Ovary (tissue), 3 donors: ENCODE results near the gene CCDC17.

Experiments
- EP300 ChIP-seq: sonication (generic); formaldehyde crosslinking; IDR thresholded peaks from one replicate; pipeline ENCODE4 v1.6.1; 2017; ENCODE audit warnings: antibody characterized with exemption
- TF ChIP-seq, protein P1 (sequence below), 3 donors: fragments of 450-650 bp in 2 of 3; fragments of 200-600 bp in 1 of 3; IDR thresholded peaks; one replicate each; pipeline versions ENCODE4 v1.5.1 to v1.8.0; 2016 to 2022; ENCODE audit warnings: antibody characterized with exemption in 3 of 3, mild to moderate bottlenecking in 1 of 3
- donor health status: DM: no; HTN: no; CAD: no.

DNA sequence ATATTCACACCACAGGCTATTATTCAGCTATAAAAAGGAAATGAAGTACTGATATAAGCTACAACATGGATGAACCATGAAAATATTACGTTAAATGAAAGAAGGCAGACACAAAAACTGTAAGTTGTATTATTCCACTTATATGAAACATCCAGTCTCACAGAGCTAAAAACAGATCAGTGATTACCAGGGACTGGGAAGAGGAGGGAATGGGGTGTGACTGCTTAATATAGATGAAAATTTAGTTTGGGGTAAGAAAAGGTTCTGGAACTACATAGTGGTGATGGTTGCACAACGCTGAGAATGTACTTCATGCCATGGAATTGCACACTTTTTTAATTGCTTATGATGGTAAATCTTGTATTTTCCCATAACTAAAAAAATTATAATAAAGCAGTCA, 43.0 kb upstream of the CCDC17 start:
- no peak for TF ChIP-seq EP300
- TF ChIP-seq, protein P1, sequence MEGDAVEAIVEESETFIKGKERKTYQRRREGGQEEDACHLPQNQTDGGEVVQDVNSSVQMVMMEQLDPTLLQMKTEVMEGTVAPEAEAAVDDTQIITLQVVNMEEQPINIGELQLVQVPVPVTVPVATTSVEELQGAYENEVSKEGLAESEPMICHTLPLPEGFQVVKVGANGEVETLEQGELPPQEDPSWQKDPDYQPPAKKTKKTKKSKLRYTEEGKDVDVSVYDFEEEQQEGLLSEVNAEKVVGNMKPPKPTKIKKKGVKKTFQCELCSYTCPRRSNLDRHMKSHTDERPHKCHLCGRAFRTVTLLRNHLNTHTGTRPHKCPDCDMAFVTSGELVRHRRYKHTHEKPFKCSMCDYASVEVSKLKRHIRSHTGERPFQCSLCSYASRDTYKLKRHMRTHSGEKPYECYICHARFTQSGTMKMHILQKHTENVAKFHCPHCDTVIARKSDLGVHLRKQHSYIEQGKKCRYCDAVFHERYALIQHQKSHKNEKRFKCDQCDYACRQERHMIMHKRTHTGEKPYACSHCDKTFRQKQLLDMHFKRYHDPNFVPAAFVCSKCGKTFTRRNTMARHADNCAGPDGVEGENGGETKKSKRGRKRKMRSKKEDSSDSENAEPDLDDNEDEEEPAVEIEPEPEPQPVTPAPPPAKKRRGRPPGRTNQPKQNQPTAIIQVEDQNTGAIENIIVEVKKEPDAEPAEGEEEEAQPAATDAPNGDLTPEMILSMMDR (IDR thresholded peaks at IDR 0.05), result no peak
